Stimulated activated CD4-positive, alpha-beta T cell treated with anti-CD3 and anti-CD28 coated beads, Interleukin-1b, Interleukin-23, amount 100 ng/mL, for 4 hours (primary cell): ENCODE data around the gene ADGRA1.
"Not testable (repeated sequence)": the region's sequence is repeated elsewhere in the genome, so short reads cannot be mapped to it uniquely, and the experiment has no call there.

ENCODE experiments used
- DNase-seq, 2 donors: peaks; one replicate each; pipeline ENCODE4 v3.0.0-alpha.2; 2020; ENCODE audit warnings: low read depth in 2 of 2

The ADGRA1 gene

GRCh38 chr10:133096616-133097269, 9.0 kb downstream of the ADGRA1 start:
- DNase-seq: no peak

GRCh38 chr10:133097418-133097817, 9.7 kb downstream of the ADGRA1 start:
- no peak for DNase-seq

GRCh38 chr10:133097961-133098360, 10.2 kb downstream of the ADGRA1 start:
- DNase-seq: no peak

- no peak for DNase-seq
Measured at GRCh38 chr10:133098426-133099124, 10.9 kb downstream of the ADGRA1 start.

- no peak for DNase-seq
Measured at GRCh38 chr10:133099571-133099970, 11.8 kb downstream of the ADGRA1 start.

- DNase-seq: no peak
Measured at GRCh38 chr10:133100186-133100585, 12.5 kb downstream of the ADGRA1 start.

- peak; percentile 3 to 22 for DNase-seq
Measured at GRCh38 chr10:133100706-133101415, 13.1 kb downstream of the ADGRA1 start.

GRCh38 chr10:133101416-133101810, 13.7 kb downstream of the ADGRA1 start:
- no peak for DNase-seq

- DNase-seq: no peak
Measured at GRCh38 chr10:133102415-133103095, 14.8 kb downstream of the ADGRA1 start.

GRCh38 chr10:133103311-133103910, 15.7 kb downstream of the ADGRA1 start:
- DNase-seq: no peak

GRCh38 chr10:133104068-133104962, 16.6 kb downstream of the ADGRA1 start:
- DNase-seq: no peak

GRCh38 chr10:133104963-133105640, 17.4 kb downstream of the ADGRA1 start:
- no peak for DNase-seq

GRCh38 chr10:133105686-133106390, 18.1 kb downstream of the ADGRA1 start:
- DNase-seq: no peak

GRCh38 chr10:133106516-133106915, 18.8 kb downstream of the ADGRA1 start:
- DNase-seq: no peak

GRCh38 chr10:133107442-133107841, 19.7 kb downstream of the ADGRA1 start:
- no peak for DNase-seq

- no peak for DNase-seq
Measured at GRCh38 chr10:133109711-133110110, 22.0 kb downstream of the ADGRA1 start.

GRCh38 chr10:133110133-133110532, 22.4 kb downstream of the ADGRA1 start:
- DNase-seq: no peak

- DNase-seq: no peak
Measured at GRCh38 chr10:133110609-133111275, 23.0 kb downstream of the ADGRA1 start.

- not testable (repeated sequence) for DNase-seq
Measured at GRCh38 chr10:133111640-133112039, 23.9 kb downstream of the ADGRA1 start.
